ENCODE measurements around the gene ZNF883. TPM values are rescaled to one million over a fixed set of nuclear protein-coding genes. Genes with fewer than 3 reads are reported as not detected.

ZNF883 gene
- total and polyA plus RNA-seq, 2 of the 4 experiments (the other 2 are of a cell fraction), result 0.51 to 0.54 TPM

- H3K9ac ChIP-seq (ENCODE audit: low read depth, low read length), result no peak overlapping the region
- no peak overlapping the region for H2AK5ac ChIP-seq (ENCODE audit: low read depth, low read length)
- no peak overlapping the region for H3K14ac ChIP-seq (replicated peaks; ENCODE audit: low read depth, low read length)
- no peaks in the 10 kb centered on the region for H4K20me1 ChIP-seq (ENCODE audit: insufficient read depth, low read length)
- no peaks in the 10 kb centered on the region for H3K9me3 ChIP-seq (ENCODE audit: control insufficient read depth, insufficient read depth, low read length)
- no peaks in the 10 kb centered on the region for H3K9me1 ChIP-seq (ENCODE audit: insufficient read depth, low read length)
- ChIA-PET POLR2A (ENCODE audit: unreplicated experiment) (no interaction called here), CTCF (no interaction called here)
- no peaks in the 10 kb centered on the region for H3K79me1 ChIP-seq (ENCODE audit: low read depth in 1 of 2, low read length in 2 of 2)
- H3K56ac ChIP-seq (ENCODE audit: extremely low read depth, insufficient read depth, low read length), result no peak overlapping the region
- intact Hi-C loops (cut with micrococcal nuclease), result no loop called here
- in situ Hi-C loops (cut with MboI; ENCODE audit: low sequenced_read_pairs), result no loop called here
- TF ChIP-seq BHLHE40 (IDR thresholded peaks at IDR 0.05; ENCODE audit: low read depth, low read length) (no peak), RFX5 (IDR thresholded peaks at IDR 0.05; ENCODE audit: low read depth, low read length) (no peak), FOS (IDR thresholded peaks at IDR 0.05; ENCODE audit: low read depth, low read length) (no peak), CHD1 (IDR thresholded peaks at IDR 0.05; ENCODE audit: low read depth, low read length) (no peak), NFE2L2 (IDR thresholded peaks at IDR 0.05; ENCODE audit: low read depth, low read length) (no peak), ELK1 (IDR thresholded peaks at IDR 0.05; ENCODE audit: borderline replicate concordance, low read depth, low read length) (no peak), MAZ (IDR thresholded peaks at IDR 0.05; ENCODE audit: borderline replicate concordance, low read depth, low read length) (no peak), RAD21 (IDR thresholded peaks at IDR 0.05; ENCODE audit: low read length) (no peak), MAFK (IDR thresholded peaks at IDR 0.05; ENCODE audit: low read depth, low read length) (no peak)
- TF ChIP-seq, protein P1, sequence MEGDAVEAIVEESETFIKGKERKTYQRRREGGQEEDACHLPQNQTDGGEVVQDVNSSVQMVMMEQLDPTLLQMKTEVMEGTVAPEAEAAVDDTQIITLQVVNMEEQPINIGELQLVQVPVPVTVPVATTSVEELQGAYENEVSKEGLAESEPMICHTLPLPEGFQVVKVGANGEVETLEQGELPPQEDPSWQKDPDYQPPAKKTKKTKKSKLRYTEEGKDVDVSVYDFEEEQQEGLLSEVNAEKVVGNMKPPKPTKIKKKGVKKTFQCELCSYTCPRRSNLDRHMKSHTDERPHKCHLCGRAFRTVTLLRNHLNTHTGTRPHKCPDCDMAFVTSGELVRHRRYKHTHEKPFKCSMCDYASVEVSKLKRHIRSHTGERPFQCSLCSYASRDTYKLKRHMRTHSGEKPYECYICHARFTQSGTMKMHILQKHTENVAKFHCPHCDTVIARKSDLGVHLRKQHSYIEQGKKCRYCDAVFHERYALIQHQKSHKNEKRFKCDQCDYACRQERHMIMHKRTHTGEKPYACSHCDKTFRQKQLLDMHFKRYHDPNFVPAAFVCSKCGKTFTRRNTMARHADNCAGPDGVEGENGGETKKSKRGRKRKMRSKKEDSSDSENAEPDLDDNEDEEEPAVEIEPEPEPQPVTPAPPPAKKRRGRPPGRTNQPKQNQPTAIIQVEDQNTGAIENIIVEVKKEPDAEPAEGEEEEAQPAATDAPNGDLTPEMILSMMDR (conservative IDR thresholded peaks at IDR 0.05; ENCODE audit: low read depth, low read length), result no peak
- no peak overlapping the region for H3K4me2 ChIP-seq (ENCODE audit: low read depth, low read length)
- H2AK9ac ChIP-seq (replicated peaks; ENCODE audit: low read depth, low read length, poor library complexity), result no peak overlapping the region
- no peaks in the 10 kb centered on the region for H3K4me1 ChIP-seq (ENCODE audit: control insufficient read depth, insufficient read depth, low read length)
- no peak overlapping the region for H3K4ac ChIP-seq (ENCODE audit: low read depth, low read length)
- H3K4me3 ChIP-seq (ENCODE audit: insufficient read depth, low read depth, low read length), result no peak overlapping the region
- H3K36me3 ChIP-seq (ENCODE audit: control insufficient read depth, insufficient read depth, low read length), result no peaks in the 10 kb centered on the region
- H2BK120ac ChIP-seq (ENCODE audit: low read depth, low read length), result no peak overlapping the region
- dilution Hi-C loops (cut with HindIII; ENCODE audit: low sequenced_read_pairs, unreplicated experiment), result no loop called here
- DNase-seq (no peak), ATAC-seq (ENCODE audit: low read depth) (no peak)
- H4K5ac ChIP-seq (ENCODE audit: low read depth, low read length), result no peak overlapping the region
- no peak overlapping the region for H4K8ac ChIP-seq (ENCODE audit: low read depth in 2 of 2, low read length in 2 of 2)
- H2BK5ac ChIP-seq (ENCODE audit: low read depth, low read length, poor library complexity, severe bottlenecking), result no peak overlapping the region
- no TSS peak for BruUV-seq (replicated peaks)
- peaks cover 5% of the 10 kb centered on the region for H3K27me3 ChIP-seq (ENCODE audit: control insufficient read depth, insufficient read depth, low read length)
- H2BK20ac ChIP-seq (ENCODE audit: low read depth, low read length), result no peak overlapping the region
- no peak overlapping the region for H2AFZ ChIP-seq (replicated peaks; ENCODE audit: low read length, poor library complexity)
- H4K91ac ChIP-seq (ENCODE audit: insufficient read depth, low read depth, low read length), result no peak overlapping the region
- H3K18ac ChIP-seq (ENCODE audit: low read depth, low read length), result no peak overlapping the region
- H3K23ac ChIP-seq (ENCODE audit: low read depth, low read length), result no peak overlapping the region
- H3K27ac ChIP-seq (ENCODE audit: insufficient read depth, low read length), result no peak overlapping the region
- no peak overlapping the region for H2BK15ac ChIP-seq (ENCODE audit: low read depth, low read length)
These were observed 72.6 kb downstream of the ZNF883 start for GRCh38 chr9:112939418-112939817.

Data from IMR-90 (cell line).